Right lobe of liver (tissue), 4 donors: Measurements from ENCODE around the gene KHDRBS2.

ENCODE experiments used
- POLR2A ChIP-seq: fragments of 450-650 bp; IDR thresholded peaks from one replicate; pipeline ENCODE4 v1.6.1; 2017; ENCODE audit warnings: antibody characterized with exemption, mild to moderate bottlenecking
- TF ChIP-seq, protein P1 (sequence below), 4 donors: fragments of 200-600 bp in 3 of 4; fragments of 450-650 bp in 1 of 4; IDR thresholded peaks; one replicate each; pipeline versions ENCODE4 v1.5.1 to v1.8.0; 2016 to 2022; ENCODE audit warnings: antibody characterized with exemption in 4 of 4, mild to moderate bottlenecking in 2 of 4
- donor health status: DM: no; HTN: no; CAD: no.
- donor health status: DM: no; HTN: no; CAD: no.
- donor health status: DM: no; HTN: yes; CAD: no.

DNA sequence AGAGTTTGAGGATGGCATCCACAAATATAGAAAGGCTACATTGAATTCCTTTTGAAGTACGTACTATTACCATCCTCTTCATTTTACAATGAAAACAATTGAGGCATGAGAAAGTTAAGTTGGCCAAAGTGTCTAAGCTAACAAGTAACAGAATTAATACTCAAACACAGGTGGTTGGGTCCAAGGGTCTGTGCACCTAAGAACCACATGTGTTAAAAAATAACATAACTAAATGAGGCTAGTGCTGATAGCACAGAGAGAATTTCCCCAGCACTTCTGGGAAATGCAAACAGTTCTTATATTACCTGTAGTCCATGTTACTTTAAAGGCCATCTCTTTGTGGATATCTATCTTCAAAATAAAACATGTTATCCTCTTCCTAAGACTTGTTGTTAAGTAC, 10.5 kb upstream of the KHDRBS2 start:
- TF ChIP-seq, protein P1, sequence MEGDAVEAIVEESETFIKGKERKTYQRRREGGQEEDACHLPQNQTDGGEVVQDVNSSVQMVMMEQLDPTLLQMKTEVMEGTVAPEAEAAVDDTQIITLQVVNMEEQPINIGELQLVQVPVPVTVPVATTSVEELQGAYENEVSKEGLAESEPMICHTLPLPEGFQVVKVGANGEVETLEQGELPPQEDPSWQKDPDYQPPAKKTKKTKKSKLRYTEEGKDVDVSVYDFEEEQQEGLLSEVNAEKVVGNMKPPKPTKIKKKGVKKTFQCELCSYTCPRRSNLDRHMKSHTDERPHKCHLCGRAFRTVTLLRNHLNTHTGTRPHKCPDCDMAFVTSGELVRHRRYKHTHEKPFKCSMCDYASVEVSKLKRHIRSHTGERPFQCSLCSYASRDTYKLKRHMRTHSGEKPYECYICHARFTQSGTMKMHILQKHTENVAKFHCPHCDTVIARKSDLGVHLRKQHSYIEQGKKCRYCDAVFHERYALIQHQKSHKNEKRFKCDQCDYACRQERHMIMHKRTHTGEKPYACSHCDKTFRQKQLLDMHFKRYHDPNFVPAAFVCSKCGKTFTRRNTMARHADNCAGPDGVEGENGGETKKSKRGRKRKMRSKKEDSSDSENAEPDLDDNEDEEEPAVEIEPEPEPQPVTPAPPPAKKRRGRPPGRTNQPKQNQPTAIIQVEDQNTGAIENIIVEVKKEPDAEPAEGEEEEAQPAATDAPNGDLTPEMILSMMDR (IDR thresholded peaks at IDR 0.05) = no peak
- no peak for TF ChIP-seq POLR2A
